MM.1S (cell line): ENCODE measurements around the gene TYMS.

Experiments
- EZH2 ChIP-seq: fragments of 300-600 bp; sonication (generic); optimal IDR thresholded peaks from 2 replicates; pipeline ENCODE3; 2017; ENCODE audit warnings: low read depth, mild to moderate bottlenecking, antibody characterized with exemption, low read length, mixed read lengths
- EZH2phosphoT487 ChIP-seq: fragments of 300-600 bp; sonication (generic); IDR thresholded peaks from 2 replicates; pipeline ENCODE4 v1.6.1; 2018; ENCODE audit warnings: antibody characterized with exemption, low read length
- TF ChIP-seq, protein P1 (sequence below): fragments of 300-600 bp; sonication (generic); IDR thresholded peaks from 2 replicates; pipeline ENCODE4 v1.5.1; 2016; ENCODE audit warnings: antibody characterized with exemption, low read length, mixed read lengths

DNA sequence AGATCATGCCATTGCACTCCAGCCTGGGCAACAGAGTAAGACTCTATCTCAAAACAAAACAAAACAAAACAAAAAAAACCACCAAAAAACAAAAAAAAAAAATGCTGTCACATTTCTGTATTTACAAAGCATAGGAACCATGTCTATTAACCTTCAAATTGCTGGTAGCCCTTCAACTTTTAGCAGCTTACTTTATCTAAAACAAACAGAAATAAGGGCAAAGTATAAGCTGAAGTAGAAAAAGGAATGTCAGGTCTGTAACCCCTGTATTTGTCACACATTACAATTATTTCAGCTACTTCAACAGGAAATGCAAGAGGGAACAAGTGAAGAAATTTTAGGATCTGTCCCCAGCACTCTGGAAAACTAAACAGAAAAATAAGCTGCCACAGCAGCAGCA, 25.4 kb downstream of the TYMS start:
- TF ChIP-seq EZH2 (no peak), EZH2phosphoT487 (no peak)
- TF ChIP-seq, protein P1, sequence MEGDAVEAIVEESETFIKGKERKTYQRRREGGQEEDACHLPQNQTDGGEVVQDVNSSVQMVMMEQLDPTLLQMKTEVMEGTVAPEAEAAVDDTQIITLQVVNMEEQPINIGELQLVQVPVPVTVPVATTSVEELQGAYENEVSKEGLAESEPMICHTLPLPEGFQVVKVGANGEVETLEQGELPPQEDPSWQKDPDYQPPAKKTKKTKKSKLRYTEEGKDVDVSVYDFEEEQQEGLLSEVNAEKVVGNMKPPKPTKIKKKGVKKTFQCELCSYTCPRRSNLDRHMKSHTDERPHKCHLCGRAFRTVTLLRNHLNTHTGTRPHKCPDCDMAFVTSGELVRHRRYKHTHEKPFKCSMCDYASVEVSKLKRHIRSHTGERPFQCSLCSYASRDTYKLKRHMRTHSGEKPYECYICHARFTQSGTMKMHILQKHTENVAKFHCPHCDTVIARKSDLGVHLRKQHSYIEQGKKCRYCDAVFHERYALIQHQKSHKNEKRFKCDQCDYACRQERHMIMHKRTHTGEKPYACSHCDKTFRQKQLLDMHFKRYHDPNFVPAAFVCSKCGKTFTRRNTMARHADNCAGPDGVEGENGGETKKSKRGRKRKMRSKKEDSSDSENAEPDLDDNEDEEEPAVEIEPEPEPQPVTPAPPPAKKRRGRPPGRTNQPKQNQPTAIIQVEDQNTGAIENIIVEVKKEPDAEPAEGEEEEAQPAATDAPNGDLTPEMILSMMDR, result no peak
